DMS53 treated with DMSO at 0.1 percent for 48 hours (cell line): ENCODE measurements around the gene SPINT2.

Experiments
- DNase-seq: peaks from one replicate; lab custom pipeline; 2025; ENCODE audit not compliant: unreplicated experiment; lab: John Stamatoyannopoulos, UW

Gene SPINT2

GRCh38 chr19:38291855-38292254 is 27.5 kb downstream of the SPINT2 start:
- no peak for DNase-seq

GRCh38 chr19:38293281-38293680 is 28.9 kb downstream of the SPINT2 start:
- DNase-seq = no peak

- no peak for DNase-seq
Measured at GRCh38 chr19:38294090-38294489, 29.7 kb downstream of the SPINT2 start.

- DNase-seq = no peak
Measured at GRCh38 chr19:38298821-38299680, 34.7 kb downstream of the SPINT2 start.

GRCh38 chr19:38303517-38304351 is 39.4 kb downstream of the SPINT2 start, which contains the start of gene C19orf33:
TSS of gene C19orf33 (plus strand) at chr19:38304251. CDS start at chr19:38304262, 11 bp downstream.
- DNase-seq = no peak

- DNase-seq = no peak
Measured at GRCh38 chr19:38304352-38304865, 40.0 kb downstream of the SPINT2 start.

- no peak for DNase-seq
Measured at GRCh38 chr19:38304866-38305429, 40.6 kb downstream of the SPINT2 start.

GRCh38 chr19:38306236-38306635 is 41.9 kb downstream of the SPINT2 start:
- no peak for DNase-seq

- no peak for DNase-seq
Measured at GRCh38 chr19:38307076-38307475, 42.7 kb downstream of the SPINT2 start.

GRCh38 chr19:38307597-38307996 is 43.2 kb downstream of the SPINT2 start:
- no peak for DNase-seq

GRCh38 chr19:38308006-38308766 is 43.8 kb downstream of the SPINT2 start:
- no peak for DNase-seq

GRCh38 chr19:38308926-38309614 is 44.7 kb downstream of the SPINT2 start:
- no peak for DNase-seq

GRCh38 chr19:38309615-38310278 is 45.4 kb downstream of the SPINT2 start:
- no peak for DNase-seq

- no peak for DNase-seq
Measured at GRCh38 chr19:38310279-38310670, 45.9 kb downstream of the SPINT2 start.

- no peak for DNase-seq
Measured at GRCh38 chr19:38310986-38311385, 46.6 kb downstream of the SPINT2 start.

GRCh38 chr19:38315657-38316476 is 51.5 kb downstream of the SPINT2 start, which contains the start of gene YIF1B:
TSS of gene YIF1B (minus strand) at chr19:38315947. CDS start at chr19:38315917, 30 bp downstream.
- peak; percentile 98 for DNase-seq

GRCh38 chr19:38316477-38317067 is 52.2 kb downstream of the SPINT2 start:
- DNase-seq = no peak

GRCh38 chr19:38317104-38317612 is 52.8 kb downstream of the SPINT2 start:
- no peak for DNase-seq
